COLO668 (cell line): ENCODE results near the gene SRGAP3.

ENCODE experiments used
- DNase-seq: peaks from one replicate; lab custom pipeline; 2025; ENCODE audit not compliant: unreplicated experiment; lab: John Stamatoyannopoulos, UW

Gene SRGAP3

DNA sequence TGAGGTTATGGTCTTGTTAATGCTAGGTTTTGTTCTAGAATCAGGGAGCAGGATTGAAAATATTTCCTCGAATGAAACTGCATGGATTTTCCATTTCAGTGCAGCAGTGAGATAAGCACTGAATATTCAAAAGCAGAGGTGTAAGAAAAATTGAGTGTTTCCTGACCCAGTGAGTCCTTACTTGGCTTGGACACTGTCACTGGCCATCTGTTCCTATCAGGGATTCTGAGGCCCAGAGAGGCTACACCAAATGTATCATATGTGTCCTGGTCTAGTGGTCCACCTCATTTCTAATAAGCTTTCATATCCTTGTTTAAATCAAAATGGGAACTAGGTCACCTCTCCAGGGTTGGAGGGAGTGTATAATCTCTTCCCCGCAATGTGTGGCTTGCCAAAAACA, 225.1 kb downstream of the SRGAP3 start:
- no peak for DNase-seq

DNA sequence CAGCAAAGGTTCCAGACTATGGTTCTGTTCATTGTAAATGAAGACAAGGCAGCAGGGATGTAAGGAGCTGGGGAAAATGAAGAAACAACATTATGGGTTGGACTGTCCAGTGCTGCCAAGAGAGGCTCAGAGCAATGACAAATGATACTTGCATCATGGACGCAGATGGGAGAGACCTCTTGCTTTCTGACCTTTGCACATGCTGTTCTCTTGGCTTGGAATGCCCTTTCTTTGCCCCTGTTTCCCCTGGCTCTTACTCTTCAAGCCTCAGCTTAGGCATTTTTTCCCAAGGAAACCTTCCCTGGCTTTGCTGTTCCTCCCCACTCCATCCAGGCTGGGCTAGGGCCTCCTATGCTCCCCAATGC, 226.2 kb downstream of the SRGAP3 start:
- no peak for DNase-seq

DNA sequence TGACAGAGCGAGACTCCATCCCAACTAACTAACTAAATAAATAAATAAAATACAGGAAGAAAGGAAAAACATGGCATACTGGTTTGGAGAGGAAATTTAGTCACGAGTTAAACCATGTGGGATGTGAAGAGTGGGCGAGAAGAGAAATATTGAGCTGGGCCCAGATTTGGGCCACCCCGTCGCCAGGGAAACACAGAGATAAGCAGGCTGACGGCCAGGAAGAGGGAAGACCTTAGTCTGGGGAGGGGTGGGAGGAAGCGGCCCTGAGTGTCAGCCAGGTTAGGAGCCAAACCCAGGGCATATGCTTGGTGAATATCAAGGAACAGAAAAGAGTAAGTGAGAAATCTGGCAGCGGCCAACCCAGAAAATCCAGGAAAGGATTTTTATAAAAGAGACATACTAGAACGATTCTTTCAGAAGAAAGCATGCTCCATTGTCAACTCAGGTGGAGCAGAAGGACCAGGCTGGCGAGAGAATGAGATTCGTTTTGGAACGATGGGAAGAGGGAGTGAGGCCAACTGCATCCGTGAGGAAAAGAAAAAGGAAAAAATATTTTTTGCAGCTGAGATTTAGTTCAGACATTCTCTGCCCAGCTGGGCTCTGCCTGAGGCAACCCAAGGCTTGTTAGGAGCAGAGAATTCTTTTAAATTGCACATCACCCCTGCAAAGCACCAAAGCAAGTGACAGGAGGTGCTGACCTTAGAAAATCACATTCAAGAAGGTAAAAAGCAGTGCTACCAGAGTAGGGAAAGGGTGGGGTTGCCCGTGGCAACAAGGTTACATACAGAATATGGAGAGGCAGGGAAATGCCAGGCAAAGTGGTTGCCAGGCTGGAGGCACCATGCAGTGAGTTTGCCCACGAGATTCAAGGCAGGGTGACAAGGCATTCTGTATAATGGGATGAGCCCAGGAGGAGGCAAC, 226.9 kb downstream of the SRGAP3 start:
- no peak for DNase-seq

DNA sequence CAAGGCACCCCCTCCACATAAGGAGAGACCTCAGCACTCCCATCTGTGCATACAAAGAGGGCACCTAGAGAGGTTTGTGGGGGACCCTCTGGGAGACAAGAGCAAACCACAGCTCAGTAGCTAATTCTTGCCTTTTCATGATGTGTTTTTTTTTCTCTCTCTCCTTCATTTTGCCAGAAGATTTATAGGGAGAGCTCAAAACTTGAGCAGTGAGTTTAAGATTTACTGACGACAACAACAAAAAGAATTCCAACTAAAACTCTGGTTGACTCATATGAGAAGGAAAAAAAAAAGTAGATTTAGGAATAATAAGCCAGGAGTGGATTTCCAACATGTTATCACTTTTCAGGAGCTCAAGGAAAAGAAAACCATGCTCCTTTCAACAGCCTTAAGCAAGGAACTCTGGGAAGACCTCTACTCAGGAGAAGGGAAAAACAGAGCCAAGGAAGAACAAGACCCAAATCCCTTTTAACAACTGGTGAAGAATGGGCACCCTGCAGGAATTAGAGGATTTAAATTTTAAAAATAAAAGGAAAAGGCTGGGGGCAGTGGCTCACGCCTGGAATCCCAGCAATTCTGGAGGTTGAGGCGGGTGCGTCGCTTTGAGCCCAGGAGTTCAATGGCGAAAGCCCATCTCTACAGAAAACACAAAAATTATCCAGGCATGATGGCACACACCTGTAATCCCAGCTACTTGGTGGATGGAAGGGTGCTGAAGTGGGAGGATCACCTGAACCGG, 228.0 kb downstream of the SRGAP3 start:
- DNase-seq = no peak

DNA sequence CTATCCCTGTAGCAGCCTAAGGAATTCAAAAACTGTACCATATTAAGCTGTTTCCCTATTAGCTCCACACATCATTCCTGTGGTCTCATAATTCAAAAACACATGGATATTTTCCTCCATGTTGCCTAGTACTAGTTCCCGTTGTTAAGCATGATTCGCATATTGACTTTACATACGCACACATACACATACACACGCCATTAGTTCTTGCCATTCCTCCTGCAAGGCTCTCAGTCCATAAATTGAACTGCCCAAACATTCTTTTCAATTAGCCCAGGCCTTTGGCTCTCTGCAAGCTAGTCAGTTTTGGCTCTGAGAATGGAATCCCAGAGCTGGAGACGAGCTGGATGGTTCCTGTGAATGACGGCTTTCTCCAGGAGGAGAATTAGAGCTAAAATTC, 229.0 kb downstream of the SRGAP3 start:
- no peak for DNase-seq

DNA sequence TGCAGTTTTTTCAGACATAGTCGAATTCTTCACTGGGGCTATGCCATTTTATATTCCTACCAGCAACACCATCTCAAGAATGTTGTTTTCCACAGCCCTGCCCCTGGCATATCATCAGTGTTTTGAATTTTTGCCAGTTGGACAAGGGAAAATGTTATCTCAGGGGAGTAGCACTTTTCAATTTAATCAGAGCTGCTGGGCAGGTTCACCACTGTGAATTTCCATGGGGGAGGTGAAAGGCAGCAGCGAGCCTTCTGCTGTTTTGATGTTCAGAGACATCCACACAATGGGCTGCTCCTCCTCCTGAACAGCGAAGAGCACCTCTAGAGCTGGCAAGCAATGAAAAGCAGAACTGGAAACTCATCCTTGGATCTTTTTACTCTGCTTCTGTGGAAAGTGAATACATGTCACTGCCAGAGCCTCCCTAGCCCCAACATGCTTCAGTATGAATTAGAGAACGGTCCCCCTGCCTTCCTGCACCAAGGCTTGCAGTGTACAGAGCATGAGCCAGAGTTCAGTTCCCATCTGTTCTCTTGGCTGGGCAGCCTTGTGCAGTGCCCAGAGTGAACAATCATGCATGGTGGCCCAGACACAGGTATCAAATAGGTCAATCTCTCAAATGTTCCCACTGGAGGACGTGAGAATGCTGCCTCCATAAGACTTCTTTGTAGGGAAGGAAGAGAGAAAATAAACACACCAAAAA, 230.0 kb downstream of the SRGAP3 start:
- no peak for DNase-seq

DNA sequence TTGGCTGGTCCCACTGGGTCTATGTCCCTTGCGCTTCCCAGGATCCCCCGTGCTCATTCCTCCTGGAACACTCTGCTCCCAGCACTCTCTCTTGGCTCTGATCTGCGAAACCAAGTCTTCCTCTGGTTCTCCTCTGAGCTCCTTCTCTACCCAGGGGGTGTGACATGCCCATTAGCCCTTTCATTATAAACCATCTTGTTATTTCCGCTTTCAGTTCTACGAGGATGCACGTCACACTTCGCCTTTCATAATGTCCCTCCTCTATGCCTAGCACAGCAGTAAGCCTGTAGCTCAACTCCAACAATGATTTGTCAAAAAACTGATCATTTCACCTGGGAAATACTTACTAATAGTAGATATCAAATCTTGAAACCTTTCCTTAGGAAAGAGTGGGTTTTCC, 234.2 kb downstream of the SRGAP3 start:
- DNase-seq = no peak

DNA sequence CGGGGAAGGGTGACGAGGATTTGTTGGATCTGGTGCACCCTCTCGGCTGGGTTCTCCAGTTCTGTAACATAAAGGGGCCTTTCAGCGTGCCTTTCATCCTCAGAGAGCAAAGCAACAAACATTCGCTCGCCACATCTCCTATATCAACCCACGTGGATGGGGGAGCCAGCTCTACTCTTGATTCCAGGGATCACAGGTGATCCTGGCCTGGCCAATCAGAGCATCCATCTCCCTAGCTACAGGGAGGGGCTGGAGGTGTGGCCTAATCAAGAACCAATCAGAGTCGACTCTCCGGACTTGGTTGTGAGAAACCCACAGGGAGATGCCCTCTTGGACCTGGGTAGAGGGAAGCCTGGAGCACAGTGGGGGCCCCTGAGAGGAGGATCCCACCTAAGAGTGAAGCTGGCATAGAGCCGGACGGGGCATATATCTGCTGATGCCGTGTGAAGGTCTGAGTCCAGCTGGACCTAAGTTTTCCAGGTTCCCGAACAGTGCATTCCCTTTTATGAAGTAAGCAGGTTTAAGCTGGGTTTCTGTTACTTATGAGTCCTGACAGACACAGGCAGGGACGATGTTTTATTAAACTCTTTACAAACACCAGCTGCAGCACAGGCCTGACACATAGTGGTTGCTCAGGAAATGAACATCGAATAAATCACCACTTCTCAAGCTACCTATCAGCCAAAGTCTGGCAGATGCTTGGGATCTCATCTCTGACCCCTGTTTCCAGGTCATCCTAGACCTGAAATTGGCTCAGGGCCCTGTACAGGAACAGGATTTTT, 235.5 kb downstream of the SRGAP3 start:
- DNase-seq = no peak

DNA sequence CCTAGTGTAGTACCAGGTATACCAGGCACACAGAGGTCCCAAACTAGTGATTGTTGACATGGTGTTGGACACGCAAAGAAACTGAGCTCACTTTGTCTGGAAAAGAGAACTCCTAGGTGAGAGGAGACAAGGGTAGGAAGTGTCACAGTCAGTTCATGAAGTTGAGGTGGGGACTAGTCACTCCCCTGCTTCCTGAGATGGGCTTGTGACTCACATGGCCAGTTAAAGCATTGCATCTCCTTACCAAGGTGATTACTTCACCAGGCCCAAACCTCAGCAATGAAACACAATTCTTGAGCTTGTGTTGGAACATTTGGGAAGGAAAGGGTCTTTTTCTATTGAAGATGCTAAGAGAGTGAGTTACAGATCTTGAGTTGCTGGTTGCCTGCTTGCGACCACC, 236.9 kb downstream of the SRGAP3 start:
- DNase-seq = no peak

DNA sequence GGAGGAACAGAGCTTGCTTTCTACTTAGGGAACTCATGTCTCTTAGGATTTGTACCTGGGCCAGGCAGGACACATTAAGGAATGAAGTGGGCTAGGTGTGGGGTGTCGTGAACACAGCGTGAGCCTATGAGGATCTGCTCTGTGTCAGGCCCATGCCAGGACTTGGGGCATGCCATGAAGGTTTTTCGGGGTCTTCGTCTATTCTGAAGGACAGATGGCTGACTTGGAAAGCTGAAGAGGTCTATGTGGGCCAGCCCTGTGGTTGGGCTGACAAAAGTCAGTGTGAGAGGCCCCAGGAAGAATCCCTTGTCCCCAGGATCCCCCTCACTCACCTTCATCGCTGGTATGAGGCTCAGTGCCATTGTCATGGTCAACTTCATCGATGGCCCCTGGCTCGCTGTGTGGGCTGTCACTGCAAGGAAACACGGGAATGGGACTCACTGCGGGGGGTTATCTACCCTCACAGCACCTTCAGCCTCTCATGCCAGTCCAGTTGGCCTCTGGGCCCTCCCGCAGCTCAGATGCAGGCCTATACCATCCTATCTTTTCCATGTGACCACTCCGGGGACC, 239.4 kb downstream of the SRGAP3 start:
- no peak for DNase-seq

DNA sequence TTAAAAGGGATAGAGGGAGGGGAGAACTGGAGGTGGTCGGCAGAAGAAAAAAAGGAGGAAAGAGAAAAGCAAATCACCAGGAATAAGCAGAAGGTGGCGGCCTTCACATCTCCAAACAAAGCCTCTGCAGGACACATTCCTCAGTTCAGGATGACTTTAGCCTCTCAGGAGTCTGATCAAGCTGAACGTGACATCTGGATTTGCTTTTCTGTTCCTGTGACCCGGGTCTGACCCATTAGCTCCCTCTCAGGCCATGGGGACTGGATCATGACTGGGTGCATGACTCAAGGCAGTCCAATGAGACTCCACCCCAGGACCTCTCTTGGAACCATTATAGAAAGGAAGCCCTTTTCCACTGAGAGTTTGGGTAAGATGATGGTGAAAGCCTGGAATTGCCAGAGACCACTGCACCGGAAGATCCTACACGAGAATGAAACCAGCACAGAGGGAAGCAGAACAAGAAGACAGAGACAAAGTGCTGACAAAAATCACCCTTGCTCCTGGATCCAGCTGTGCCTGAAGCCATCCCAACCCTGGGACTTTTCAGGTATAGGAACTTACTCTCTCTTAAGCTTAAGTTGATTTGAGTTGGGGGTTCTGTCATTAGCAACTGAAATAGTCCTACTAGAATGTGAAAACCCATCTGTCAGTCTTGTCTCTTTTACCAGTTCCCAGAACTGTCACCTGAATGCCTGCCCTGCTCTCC, 240.7 kb downstream of the SRGAP3 start:
- no peak for DNase-seq

DNA sequence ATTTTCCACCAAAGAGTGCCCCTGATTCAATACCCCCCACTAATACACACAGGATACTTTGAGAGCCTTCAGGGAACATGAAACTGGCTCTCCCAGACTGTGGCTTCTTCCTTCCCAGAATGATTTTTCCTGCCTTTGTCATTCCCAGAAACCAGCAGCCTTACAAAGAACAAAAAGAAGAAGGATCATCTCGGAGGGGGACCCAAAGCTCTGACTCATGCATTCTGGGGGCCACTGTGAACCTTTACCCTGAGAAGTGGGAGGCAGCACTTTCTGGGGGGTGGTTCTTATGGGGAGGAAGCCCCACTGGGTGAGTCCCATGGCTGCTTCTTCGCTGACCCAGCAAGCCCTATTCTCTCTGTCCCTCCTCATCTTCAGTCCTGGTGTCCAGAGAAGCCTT, 241.5 kb downstream of the SRGAP3 start:
- DNase-seq = no peak

DNA sequence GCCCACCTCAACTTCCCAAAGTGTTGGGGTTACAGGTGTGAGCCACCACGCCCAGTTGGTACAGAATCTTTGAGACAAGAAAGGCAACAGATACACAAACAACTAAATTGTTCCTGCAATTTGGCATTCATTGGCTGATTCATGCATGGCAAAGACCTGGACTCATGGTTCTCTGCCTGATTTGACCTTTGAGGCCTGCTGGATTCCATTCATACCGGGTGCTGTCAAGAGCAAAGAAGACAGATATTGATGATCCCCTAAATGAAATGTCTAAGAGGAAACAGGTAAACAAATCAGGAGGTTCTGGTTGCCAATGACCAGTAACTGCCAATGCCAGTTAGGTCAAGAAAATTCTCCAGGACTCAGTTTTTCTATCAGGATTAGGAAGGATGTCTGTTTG, 242.2 kb downstream of the SRGAP3 start:
- no peak for DNase-seq

DNA sequence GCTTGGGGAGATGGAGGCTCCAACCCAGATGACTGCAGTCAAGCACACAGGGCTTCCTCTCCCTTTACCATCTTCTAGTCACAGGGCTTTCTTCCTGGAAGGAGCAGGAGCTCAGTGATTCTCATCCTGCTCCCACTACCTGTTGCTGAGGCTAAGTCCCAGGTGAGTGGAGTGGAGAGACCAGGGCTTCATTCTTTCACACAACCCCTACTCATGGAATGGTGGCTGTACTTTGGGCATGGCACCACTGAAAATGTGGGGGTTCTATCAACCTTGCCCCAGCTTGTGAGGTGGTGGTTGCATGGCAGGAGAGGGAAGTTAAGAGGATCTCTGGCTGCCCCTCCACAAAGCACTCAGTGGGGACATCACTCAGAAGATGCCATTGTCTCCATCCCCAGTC, 249.4 kb downstream of the SRGAP3 start:
- no peak for DNase-seq

DNA sequence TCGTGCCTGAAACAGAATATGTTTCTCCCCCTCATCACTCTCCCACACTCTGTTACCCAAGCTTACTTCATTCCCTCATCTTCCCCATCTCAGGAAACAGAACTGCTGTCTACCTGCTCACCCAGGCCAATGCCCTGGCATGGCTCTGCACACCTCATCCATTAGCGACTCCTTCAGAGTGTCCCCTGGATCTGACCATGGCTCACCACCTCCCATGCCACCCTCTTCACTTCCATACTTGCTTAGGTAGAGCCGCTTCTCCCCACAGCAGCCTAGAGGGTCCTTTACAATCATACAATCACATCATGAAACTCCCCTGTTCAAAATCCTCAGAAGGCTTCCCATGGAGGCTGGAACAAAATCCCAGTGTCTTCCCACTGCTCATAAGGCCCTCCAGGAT, 252.3 kb downstream of the SRGAP3 start:
- no peak for DNase-seq

DNA sequence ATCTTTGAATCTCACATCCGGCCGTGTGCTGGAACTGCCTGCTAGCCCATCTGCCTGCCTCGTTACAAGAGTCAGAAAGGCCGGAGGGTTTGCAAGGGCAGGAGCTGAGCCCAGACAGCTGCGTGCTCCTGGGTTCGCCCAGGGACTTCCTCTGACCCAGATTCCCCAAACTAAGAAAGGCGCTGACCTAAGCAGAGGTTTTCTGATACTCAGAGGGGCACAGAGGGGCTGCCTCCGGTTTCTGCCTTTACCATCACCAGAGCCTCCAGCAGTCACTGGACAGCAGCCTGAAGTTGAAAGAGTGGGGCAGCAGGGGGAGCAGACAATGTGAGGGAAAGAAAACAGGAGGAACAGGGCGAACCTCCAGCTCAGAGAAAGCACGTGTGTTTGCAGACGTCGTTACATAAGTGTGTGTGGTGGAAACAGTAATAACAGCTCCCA, 252.7 kb downstream of the SRGAP3 start:
- DNase-seq = no peak

DNA sequence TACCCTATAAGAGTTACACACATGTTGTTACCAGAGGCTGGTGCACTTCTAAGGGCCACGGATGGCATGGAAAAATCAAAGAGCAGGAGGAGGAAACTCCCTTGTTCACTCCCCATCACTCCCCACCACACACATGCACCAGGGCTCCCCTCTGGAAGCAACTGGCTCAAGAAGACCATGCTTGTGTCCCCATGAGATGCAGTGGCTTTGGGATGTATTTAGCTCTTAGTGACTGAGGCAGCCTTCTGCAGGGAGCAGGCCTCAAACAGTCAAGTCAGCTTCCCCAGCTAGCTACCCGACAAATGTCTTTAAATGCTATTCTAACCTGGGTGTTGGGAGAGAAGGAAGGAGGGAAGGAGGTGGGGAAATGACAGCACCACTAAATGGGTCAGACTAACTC, 253.2 kb downstream of the SRGAP3 start:
- no peak for DNase-seq

DNA sequence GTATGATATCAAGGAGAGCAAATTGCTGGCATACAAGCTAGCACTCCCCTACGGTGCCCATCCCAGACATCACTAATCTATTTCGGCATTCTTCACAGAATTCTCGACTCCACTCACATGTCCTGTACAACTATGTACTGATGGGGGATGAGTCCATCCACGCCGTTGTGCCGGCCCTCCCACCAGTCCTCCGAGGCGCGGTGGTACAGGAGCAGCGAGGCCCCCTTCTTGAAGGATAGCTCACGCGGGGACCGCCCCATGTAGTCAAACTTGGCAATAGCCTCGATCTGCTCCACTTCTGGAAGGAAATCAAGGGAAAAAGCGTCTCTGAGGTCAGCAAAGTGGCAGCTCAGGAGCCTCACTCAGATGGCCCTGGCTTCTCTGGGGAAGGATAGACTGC, 255.2 kb downstream of the SRGAP3 start:
- no peak for DNase-seq

DNA sequence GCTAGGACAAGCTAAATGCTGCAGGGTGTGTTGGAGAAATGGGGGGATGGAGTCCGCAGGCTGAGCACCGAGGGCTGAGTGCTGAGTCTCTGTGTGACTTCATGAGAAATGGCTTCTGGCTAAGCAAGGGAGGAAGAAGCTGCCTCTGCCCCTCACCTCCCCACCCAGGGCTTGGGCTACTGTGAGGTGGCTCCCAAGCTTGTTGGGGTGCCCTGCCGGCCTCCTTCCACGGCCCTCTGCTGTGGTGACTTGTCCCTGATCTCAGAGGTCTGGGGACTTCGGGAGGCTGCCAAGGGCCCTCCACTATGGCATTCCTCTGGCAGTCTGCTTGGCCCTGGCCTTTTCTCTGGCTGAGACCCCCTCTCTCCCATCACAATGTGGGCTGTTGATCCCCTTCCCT, 256.1 kb downstream of the SRGAP3 start:
- DNase-seq = no peak

DNA sequence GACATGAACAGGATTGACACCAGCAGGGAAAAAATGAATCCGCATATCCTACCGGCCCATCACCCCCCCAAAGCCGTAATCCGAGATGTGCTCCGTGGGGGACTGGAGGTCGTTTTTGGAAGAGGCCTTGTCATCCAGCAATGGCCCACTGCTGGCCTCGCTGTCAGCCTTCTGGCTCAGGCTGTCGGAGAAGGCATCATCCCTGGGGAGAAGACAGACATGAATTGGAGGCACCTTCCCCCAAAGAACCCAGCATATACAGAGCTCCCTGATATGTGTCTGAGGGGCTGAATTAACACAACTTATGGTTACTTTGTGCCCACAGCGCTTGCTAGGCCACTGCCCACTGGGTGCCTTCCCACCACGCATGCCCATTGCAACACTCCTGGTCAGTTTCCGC, 256.6 kb downstream of the SRGAP3 start:
- no peak for DNase-seq
